ENCODE results near the gene ZC3H8. TPM values are rescaled to one million over a fixed set of nuclear protein-coding genes. Genes with fewer than 3 reads are reported as not detected.

Gene ZC3H8
- total RNA-seq, 1 donor from 2014 or later = 5.0 TPM

DNA sequence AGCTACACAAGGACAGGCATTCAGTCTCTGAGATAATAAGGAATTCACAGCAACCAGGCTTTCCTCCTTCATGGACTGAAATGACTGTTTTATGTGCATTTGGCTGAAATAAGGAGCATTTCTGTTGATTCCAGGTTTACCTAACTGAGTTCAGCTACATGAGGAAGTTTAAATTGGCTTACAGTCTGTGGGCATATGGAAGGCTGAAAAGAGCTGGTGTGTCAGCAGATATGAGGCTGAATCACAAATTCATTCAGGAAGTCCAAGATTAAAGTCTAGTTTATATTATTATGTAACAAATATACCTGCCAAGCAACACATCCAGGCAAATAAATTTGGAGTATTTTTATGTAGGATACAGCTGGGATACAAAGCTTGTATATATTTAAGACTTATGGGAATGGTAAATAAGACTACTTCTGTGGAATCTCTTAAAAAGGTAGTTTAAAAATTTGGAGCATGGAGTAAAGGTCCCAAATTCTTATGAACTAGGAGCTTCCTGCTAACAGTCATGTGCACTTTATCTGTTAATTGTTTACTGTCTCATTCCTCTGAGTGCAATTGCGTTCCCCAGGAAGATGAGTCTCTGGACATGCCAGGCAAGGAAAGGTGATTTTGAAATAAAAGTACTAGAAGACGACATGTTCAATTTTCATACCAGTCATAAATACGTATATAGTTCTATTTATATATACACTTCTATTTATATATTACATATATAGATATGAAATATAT, 53.0 kb downstream of the ZC3H8 start:
- TF ChIP-seq, protein P1, sequence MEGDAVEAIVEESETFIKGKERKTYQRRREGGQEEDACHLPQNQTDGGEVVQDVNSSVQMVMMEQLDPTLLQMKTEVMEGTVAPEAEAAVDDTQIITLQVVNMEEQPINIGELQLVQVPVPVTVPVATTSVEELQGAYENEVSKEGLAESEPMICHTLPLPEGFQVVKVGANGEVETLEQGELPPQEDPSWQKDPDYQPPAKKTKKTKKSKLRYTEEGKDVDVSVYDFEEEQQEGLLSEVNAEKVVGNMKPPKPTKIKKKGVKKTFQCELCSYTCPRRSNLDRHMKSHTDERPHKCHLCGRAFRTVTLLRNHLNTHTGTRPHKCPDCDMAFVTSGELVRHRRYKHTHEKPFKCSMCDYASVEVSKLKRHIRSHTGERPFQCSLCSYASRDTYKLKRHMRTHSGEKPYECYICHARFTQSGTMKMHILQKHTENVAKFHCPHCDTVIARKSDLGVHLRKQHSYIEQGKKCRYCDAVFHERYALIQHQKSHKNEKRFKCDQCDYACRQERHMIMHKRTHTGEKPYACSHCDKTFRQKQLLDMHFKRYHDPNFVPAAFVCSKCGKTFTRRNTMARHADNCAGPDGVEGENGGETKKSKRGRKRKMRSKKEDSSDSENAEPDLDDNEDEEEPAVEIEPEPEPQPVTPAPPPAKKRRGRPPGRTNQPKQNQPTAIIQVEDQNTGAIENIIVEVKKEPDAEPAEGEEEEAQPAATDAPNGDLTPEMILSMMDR (IDR thresholded peaks at IDR 0.05) = no peak
- H3K36me3 ChIP-seq = no peaks in the 10 kb centered on the region
- peaks cover 18% of the 10 kb centered on the region for H3K9me3 ChIP-seq
- no peak overlapping the region for H3K27ac ChIP-seq
- H3K4me1 ChIP-seq = no peaks in the 10 kb centered on the region
- DNase-seq = no peak
- intact Hi-C loops (cut with DNase I) = no loop called here
- ATAC-seq = no peak
- H3K4me3 ChIP-seq = no peak overlapping the region
- no peaks in the 10 kb centered on the region for H3K27me3 ChIP-seq (ENCODE audit: low read depth)

DNA sequence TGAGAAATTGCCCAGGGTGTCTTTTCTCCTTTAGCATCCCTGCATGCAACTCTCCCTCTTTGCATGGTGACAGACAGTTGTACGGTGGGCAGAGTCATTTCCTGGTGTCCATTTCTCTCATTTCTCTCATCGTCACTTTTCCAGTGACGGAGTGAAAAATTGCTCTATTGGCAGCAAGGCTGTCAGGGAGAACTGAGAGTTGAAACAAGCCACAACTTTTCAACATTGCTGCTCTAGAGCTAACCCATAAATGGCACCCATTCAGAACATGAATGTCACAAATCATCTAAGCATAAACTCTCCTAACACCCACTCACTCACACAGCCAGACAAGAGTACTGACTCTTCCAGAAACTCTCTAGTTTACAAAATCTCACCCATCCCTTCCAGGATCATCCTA, 55.7 kb downstream of the ZC3H8 start:
- TF ChIP-seq, protein P1 (IDR thresholded peaks at IDR 0.05) = no peak
- no peaks in the 10 kb centered on the region for H3K36me3 ChIP-seq
- ATAC-seq (no peak), DNase-seq (no peak)
- no peaks in the 10 kb centered on the region for H3K27me3 ChIP-seq (ENCODE audit: low read depth)
- no peaks in the 10 kb centered on the region for H3K4me1 ChIP-seq
- H3K9me3 ChIP-seq = peaks cover 14% of the 10 kb centered on the region
- no peak overlapping the region for H3K27ac ChIP-seq
- intact Hi-C loops (cut with DNase I) = no loop called here
- no peak overlapping the region for H3K4me3 ChIP-seq

DNA sequence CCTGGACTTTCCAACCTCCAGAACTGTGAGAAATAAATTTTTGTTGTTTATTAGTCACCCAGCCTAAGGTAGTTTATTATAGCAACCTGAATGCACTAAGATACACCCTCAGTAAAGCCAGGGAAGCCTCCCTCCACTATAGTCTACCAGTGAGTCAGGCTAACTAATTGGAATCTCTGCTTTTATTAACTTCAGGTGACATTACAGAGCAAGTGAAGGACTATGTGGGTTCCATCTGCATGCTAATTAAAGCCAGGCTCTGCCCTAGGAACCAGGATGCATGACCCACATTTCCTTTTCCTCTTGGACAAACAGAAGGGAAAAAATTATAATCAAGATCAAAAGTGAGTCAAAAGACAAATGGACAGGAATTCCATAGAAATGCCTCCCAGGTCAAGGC, 56.1 kb downstream of the ZC3H8 start:
- Histone ChIP-seq H3K36me3 (no peaks in the 10 kb centered on the region), H3K27ac (no peak overlapping the region), H3K4me3 (no peak overlapping the region), H3K4me1 (no peaks in the 10 kb centered on the region), H3K9me3 (peaks cover 10% of the 10 kb centered on the region), H3K27me3 (ENCODE audit: low read depth) (no peaks in the 10 kb centered on the region)
- intact Hi-C loops (cut with DNase I) = no loop called here
- TF ChIP-seq, protein P1 (IDR thresholded peaks at IDR 0.05) = no peak
- ATAC-seq = no peak
- no peak for DNase-seq

DNA sequence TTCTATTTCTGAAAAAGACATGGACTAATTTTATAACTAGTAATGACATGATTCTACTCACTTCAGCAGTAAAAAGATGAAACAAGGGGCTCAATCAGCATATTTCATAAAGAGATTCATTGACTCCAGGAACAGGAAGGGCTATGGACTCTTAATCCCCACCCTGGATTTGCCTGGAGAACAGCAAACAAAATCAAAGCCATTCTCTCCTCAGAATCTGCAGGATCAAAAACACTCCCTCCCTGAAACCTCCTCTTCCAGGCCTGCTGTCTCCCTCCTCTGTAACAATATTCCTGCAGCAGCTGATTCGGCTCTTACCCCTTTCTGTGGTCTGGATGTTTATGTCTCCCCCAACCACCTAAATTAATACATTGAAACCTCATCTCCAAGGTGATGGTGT, 57.0 kb downstream of the ZC3H8 start:
- Histone ChIP-seq H3K4me1 (no peaks in the 10 kb centered on the region), H3K9me3 (peaks cover under 1% of the 10 kb centered on the region), H3K4me3 (no peak overlapping the region), H3K27ac (no peak overlapping the region), H3K36me3 (no peaks in the 10 kb centered on the region), H3K27me3 (ENCODE audit: low read depth) (no peaks in the 10 kb centered on the region)
- intact Hi-C loops (cut with DNase I) = no loop called here
- DNase-seq (no peak), ATAC-seq (no peak)
- TF ChIP-seq, protein P1 (IDR thresholded peaks at IDR 0.05) = no peak

DNA sequence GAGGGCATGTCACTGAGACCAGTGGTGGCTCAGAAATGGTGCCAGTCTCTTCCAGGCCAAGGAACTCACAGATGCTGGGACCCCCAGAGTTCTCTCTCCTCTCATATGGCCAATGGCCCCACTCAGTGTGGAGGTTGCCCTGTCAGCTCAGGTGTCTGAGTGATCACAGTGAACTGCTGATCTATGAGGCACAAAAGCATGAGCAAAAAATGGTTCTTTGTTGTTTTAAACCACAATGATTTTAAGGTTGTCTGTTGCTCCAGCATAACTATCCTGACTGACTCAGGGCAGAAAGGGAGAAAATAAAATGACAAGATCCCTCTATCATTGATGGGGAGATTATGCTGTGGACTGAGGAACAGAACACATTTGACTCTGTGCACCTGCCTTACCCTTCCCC, 58.9 kb downstream of the ZC3H8 start:
- TF ChIP-seq, protein P1 (IDR thresholded peaks at IDR 0.05) = no peak
- Histone ChIP-seq H3K27ac (no peak overlapping the region), H3K9me3 (no peaks in the 10 kb centered on the region), H3K27me3 (ENCODE audit: low read depth) (no peaks in the 10 kb centered on the region), H3K4me1 (no peaks in the 10 kb centered on the region), H3K36me3 (no peaks in the 10 kb centered on the region), H3K4me3 (no peak overlapping the region)
- ATAC-seq (no peak), DNase-seq (no peak)
- intact Hi-C loops (cut with DNase I) = no loop called here

All from lower lobe of right lung (tissue), 2 donors.